ENCODE data around the gene RUBCNL. TPM values are rescaled to one million over a fixed set of nuclear protein-coding genes. Genes with fewer than 3 reads are reported as not detected.

Gene RUBCNL
- total and polyA plus RNA-seq, 2 of the 8 experiments (the other 6 are each of a cell fraction or from before 2014, with no cell fraction given), result 2.6 to 4.9 TPM

- H3K9me3 ChIP-seq (ENCODE audit: insufficient read depth in 2 of 2, low read depth in 1 of 2, low read length in 1 of 2), result no peaks in the 10 kb centered on the region
- no peak overlapping the region for H3K23ac ChIP-seq (ENCODE audit: insufficient read length)
- peaks cover 2 to 18% (median 8%) of the 10 kb centered on the region in 4 experiments; a peak in 5 of 7 replicates for H3K4me1 ChIP-seq (replicated peaks in 1 of 4; ENCODE audit: control insufficient read depth in 3 of 4, insufficient read depth in 4 of 4, low read length in 3 of 4)
- H3K27me3 ChIP-seq (replicated peaks in 1 of 4; ENCODE audit: control insufficient read depth in 3 of 4, extremely low read depth in 1 of 4, insufficient read depth in 3 of 4, low read length in 3 of 4), result peaks cover 5 to 29% (median 24%) of the 10 kb centered on the region in 4 experiments
- H3K4me3 ChIP-seq (ENCODE audit: extremely low read depth in 1 of 4, insufficient read depth in 2 of 4, low read depth in 3 of 4, low read length in 4 of 4), result no peak overlapping the region
- H3K4me2 ChIP-seq (ENCODE audit: insufficient read depth in 1 of 2, low read depth in 2 of 2, low read length in 2 of 2), result peak overlapping the region in 1 of 2 experiments; percentile 58; a peak in 1 of 4 replicates
- H4K91ac ChIP-seq (replicated peaks; ENCODE audit: insufficient read length, low read length), result no peak overlapping the region
- H3K14ac ChIP-seq (ENCODE audit: insufficient read length), result no peak overlapping the region
- H4K20me1 ChIP-seq (replicated peaks in 1 of 2; ENCODE audit: control insufficient read depth in 1 of 2, insufficient read depth in 2 of 2, low read length in 2 of 2), result peaks cover 0 to 1% of the 10 kb centered on the region in 2 experiments
- H2BK12ac ChIP-seq (ENCODE audit: low read depth, low read length), result peak overlapping the region; percentile 93
- H2AFZ ChIP-seq (ENCODE audit: low read length), result no peak overlapping the region
- H3K23me2 ChIP-seq (ENCODE audit: low read depth, low read length), result peaks cover 11% of the 10 kb centered on the region
- no peak overlapping the region for H3K27ac ChIP-seq (ENCODE audit: low read depth, low read length)
- no peaks in the 10 kb centered on the region for H3K79me1 ChIP-seq (ENCODE audit: low read depth, low read length)
- peak overlapping the region; percentile 91; the same call in 1 of the 2 replicates for H2AK5ac ChIP-seq (ENCODE audit: low read depth, low read length)
- no peaks in the 10 kb centered on the region for H3K79me2 ChIP-seq (ENCODE audit: control insufficient read depth in 1 of 2, insufficient read depth in 2 of 2, low read length in 2 of 2)
- DNase-seq (ENCODE audit: low read depth in 1 of 2, low spot score in 2 of 2) (no peak), FAIRE-seq (no peak)
- H4K8ac ChIP-seq (ENCODE audit: extremely low read depth, insufficient read depth, low read length), result no peak overlapping the region
- H2BK15ac ChIP-seq (ENCODE audit: low read length), result no peak overlapping the region
- ChIA-PET POLR2A (ENCODE audit: partially characterized antibody) (interaction anchor here (0.6 kb wide), 1 partner anchor 390 kb away, joined by 3 read pairs; no protein-coding TSS in a partner anchor), CTCF (ENCODE audit: partially characterized antibody) (interaction anchor here (1.2 kb wide), 1 partner anchor 262 kb away, joined by 3 read pairs; no protein-coding TSS in a partner anchor)
- no peak overlapping the region for H2BK5ac ChIP-seq (ENCODE audit: low read depth, low read length)
- no peak overlapping the region for H3K18ac ChIP-seq (ENCODE audit: extremely low read depth, low read length)
- WGBS, 2 experiments (ENCODE audit: extremely low coverage in 1 of 2, insufficient coverage in 1 of 2, insufficient read length in 1 of 2, insufficient replicate concordance in 2 of 2, low coverage in 1 of 2, low lambda C conversion rate in 2 of 2, missing lambda C conversion rate in 1 of 2), result 84% methylated on average over 3 of the region's 6 CpGs; no CpG with 5 or more reads in 1 of the 2 experiments
- no peaks in the 10 kb centered on the region for H3K36me3 ChIP-seq (ENCODE audit: control insufficient read depth in 2 of 4, insufficient read depth in 4 of 4, low read length in 3 of 4)
- H3K56ac ChIP-seq (replicated peaks; ENCODE audit: insufficient read length, low read depth, low read length), result no peak overlapping the region
- H3K9ac ChIP-seq (replicated peaks in 1 of 4; ENCODE audit: extremely low read depth in 1 of 4, low read depth in 3 of 4, low read length in 3 of 4), result no peak overlapping the region
- no peak overlapping the region for H2BK120ac ChIP-seq (replicated peaks; ENCODE audit: low read depth, low read length)
- no peak overlapping the region for H2BK20ac ChIP-seq (ENCODE audit: low read length)
- H3K4ac ChIP-seq (replicated peaks; ENCODE audit: insufficient read length, low read depth, low read length), result no peak overlapping the region
- H4K5ac ChIP-seq (ENCODE audit: insufficient read length, low read depth, low read length), result no peak overlapping the region
- no peak for TF ChIP-seq PHF8 (conservative IDR thresholded peaks at IDR 0.05; ENCODE audit: low read depth, low read length)
- no peak for TF ChIP-seq EGR1 (IDR thresholded peaks at IDR 0.05; ENCODE audit: borderline replicate concordance, low read depth, low read length)
- no peak for TF ChIP-seq CTBP2 (IDR thresholded peaks at IDR 0.05; ENCODE audit: borderline replicate concordance, insufficient read depth, insufficient read length, low read length)
- no peak for TF ChIP-seq TAF7 (optimal IDR thresholded peaks at IDR 0.05; ENCODE audit: borderline replicate concordance, low read depth, low read length)
- no peak for TF ChIP-seq KDM5A (IDR thresholded peaks at IDR 0.05; ENCODE audit: low read length)
- no peak for TF ChIP-seq HDAC6 (IDR thresholded peaks at IDR 0.05; ENCODE audit: low read depth, low read length)
- no peak for TF ChIP-seq POU5F1 (IDR thresholded peaks at IDR 0.05; ENCODE audit: low read depth, low read length)
- TF ChIP-seq FOSL1 (IDR thresholded peaks at IDR 0.05; ENCODE audit: insufficient read depth, low read depth, low read length), result no peak
- no peak for TF ChIP-seq SP4 (IDR thresholded peaks at IDR 0.05; ENCODE audit: low read length)
- TF ChIP-seq SAP30 (IDR thresholded peaks at IDR 0.05; ENCODE audit: insufficient read depth, insufficient replicate concordance, low read length), result no peak
- TF ChIP-seq, protein P1, sequence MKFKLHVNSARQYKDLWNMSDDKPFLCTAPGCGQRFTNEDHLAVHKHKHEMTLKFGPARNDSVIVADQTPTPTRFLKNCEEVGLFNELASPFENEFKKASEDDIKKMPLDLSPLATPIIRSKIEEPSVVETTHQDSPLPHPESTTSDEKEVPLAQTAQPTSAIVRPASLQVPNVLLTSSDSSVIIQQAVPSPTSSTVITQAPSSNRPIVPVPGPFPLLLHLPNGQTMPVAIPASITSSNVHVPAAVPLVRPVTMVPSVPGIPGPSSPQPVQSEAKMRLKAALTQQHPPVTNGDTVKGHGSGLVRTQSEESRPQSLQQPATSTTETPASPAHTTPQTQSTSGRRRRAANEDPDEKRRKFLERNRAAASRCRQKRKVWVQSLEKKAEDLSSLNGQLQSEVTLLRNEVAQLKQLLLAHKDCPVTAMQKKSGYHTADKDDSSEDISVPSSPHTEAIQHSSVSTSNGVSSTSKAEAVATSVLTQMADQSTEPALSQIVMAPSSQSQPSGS (IDR thresholded peaks at IDR 0.05; ENCODE audit: low read length), result no peak
- TF ChIP-seq BRCA1 (IDR thresholded peaks at IDR 0.05; ENCODE audit: low read depth, low read length), result no peak
These were observed 1.3 kb upstream of the RUBCNL start for GRCh38 chr13:46388308-46388707.

All from H1 (cell line).